GM18498 (cell line): ENCODE data around the gene DPP10.

Source experiments
- ATAC-seq: cut with Tn5 transposase; IDR thresholded peaks from one replicate; pipeline ENCODE4 v1.9.1; 2021; ENCODE audit warnings: mild to moderate bottlenecking, moderate library complexity; ENCODE audit not compliant: unreplicated experiment

Gene DPP10

DNA sequence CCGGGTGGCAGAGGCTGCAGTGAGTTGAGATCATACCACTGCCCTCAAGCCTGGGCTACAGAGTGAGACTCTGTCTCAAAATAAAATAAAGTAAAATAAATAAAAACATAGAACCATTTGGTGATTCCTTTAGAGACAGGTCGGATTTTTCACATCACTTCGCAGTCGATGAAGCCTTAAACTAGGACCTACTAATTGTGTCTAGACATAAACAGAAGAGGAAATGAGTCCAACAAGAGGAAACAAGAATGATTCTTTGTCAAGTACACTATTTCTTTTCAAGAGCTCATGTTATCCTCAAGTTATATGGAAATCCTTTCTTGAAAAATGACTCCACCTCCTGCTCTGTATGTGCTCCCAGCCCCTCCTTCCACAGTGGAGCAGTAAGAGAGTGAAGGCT lies 758.9 kb downstream of the DPP10 start:
- no peak for ATAC-seq

DNA sequence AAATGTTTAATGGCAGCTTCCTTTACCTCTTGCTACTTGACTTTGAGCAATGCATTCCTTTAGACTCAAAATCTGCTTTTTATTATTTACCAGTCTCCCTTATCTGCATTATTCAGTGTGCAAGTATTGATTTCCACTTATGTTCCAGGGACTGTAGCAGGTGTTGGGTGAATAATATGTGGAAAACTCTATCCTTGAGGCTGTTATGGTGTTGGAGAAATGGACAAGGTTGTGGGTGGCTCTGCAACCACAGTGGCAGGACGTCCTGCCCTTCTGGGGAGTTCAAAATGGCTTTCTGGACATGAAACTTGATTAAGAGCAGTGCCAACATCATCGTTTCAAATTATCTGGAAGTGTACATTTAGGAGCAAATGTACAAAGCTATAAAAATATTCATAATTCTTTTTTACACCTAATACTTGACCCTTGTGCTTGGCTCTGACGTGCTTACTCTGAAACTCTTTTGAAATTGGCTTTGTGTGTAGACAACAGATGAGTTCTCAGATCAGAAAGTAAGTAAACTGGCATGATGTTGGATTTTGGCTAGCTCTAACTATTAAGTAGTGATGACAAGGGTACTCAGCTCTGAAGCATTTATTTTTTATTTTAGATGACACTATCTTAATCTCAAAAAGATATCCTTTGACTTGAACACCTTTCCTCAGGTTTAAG lies 766.2 kb downstream of the DPP10 start:
- ATAC-seq: no peak

DNA sequence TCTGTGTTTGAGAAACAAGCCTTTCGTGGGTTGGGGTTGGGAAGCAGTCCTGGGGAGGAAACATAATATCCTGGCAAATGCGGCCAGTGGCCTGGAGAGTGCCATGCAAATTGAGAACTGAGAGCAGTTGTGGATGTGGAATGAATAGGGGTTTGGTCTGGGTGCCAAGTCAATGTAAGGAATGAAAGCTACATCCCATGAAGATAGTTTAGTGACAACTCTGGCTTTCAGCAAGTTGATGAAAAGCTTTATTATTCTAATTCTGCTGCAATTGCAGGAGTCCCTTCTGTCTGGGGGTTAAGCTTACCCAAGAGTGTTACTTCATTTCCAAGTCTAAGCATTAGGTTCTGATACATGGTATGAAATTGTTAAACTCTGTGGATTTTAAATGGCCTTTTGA lies 771.6 kb downstream of the DPP10 start:
- ATAC-seq: no peak

DNA sequence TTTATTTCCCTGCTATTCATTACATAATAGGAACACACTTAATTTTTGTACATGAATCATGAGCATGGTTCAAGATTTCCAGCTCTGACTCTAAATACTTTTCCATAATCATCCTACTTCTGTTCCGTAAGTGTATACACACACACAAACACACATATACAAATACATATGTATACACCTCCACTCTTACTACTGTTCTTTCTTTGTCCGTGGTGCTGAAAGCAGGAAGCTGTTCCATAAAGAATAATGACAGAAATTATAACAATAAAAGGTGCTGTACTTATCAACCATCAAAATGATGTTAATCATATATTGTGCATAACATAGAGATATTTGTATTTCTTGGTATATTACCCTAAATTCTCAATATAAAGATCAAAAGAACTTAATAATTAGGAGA lies 776.9 kb downstream of the DPP10 start:
- ATAC-seq: no peak

DNA sequence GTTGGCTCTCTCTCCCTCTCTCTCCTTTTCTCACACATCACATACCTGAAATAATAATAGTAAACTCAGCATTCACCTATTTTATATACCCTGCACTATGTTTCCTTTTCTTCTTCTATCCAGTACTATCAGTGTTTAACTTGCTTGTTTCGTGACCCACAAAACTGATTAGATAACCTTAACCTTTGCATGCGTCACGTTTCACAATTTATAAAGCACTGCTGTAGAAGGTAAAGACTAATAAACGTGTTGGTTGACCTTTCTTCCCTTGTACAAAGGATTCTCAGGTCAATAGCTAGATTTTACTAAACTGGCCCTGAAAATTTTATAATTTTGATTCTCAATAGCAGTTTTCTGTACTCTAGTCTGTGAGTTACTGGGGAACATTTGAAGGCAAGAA lies 791.7 kb downstream of the DPP10 start:
- no peak for ATAC-seq

DNA sequence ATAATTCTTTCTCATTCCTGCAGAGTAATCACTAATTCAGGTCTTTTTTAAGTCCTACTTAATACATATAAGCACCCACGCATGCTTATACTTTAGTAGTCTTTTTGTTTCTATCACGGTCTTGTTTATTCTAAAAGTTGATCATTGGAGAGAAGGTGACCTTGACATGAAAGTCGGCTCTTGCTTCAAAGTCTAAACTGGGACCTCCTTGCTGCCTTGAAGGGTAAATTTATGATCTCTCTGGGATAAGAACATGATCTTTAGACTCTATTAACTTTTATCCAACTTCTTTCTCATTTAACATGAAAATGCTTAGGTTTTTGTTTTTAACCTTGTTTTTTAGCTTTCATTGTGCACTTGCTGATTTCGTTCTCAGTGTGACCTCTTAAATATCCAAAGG lies 792.3 kb downstream of the DPP10 start:
- no peak for ATAC-seq

DNA sequence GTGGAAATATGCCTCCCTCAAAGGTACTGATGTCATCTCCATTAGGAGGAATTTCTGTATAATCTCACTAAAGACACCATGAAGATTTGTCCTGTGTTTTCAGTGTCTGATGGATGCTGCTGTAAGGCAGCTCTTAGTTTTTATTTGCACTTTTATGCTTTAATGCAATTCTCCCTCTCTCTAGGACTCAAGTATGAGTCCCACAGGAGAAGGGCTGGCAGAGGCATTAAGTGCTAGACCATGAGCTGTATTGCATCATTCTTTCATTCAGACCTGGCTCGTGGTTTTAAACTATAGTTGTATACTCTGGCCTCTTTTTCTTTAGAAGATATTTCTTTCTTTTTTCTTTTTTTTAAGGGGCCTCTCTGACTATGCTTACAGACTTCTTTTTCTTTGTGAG lies 805.6 kb downstream of the DPP10 start:
- no peak for ATAC-seq

DNA sequence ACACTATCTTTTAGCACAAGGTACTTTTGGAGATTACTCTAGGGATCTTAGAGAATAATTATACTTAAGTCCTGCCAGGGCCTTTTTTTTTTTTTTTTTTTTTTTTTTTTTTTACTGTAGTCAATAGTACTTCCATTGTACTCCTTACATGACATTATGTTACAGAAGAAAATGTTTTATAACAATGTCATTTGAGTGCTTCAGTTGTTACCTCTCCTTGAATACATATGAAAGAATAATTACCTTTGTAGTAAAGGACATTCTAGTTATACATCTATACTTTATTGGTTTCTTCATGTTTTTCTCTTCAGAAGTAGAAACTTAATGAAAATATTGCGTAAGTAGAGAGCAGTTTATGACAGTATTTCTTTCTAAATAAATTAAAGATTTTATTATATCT lies 834.9 kb downstream of the DPP10 start:
- ATAC-seq: no peak

DNA sequence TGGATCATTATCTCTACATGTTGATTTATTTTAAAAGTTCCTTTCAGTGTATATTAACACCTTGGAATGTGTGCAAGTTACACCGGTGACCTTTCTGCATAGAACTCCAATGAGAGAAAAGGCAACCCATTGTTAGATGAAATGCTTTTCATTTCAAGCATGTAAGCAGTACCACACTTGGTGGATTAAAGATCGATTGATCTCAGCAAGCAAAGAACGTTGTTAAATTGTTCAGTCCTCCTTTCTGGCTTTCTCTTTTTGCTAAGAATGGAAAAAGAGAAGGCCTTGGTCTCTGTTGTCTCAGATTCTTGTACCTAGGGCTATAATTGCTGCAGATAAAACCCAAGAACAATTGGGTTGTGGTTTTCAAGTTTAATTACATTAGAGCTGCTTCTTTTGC lies 843.0 kb downstream of the DPP10 start:
- no peak for ATAC-seq

DNA sequence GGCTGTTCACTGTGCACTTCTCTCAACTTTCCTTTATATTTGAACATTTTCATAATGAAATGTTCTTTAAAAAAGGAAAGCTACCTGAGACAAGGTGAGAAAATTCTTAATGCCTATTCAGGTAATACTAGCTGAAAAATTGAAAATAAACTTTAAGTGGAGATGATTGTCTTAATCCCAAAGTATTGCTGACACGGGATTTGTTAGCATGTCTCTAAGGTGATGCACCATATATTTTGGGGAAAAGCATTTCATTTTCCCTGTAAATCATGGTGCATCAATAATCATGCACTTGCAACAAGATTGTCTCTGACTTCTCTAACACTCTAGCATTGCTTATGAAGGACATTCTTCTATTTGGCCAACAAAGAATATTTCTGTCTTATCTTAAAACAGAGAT lies 848.0 kb downstream of the DPP10 start:
- ATAC-seq: no peak

DNA sequence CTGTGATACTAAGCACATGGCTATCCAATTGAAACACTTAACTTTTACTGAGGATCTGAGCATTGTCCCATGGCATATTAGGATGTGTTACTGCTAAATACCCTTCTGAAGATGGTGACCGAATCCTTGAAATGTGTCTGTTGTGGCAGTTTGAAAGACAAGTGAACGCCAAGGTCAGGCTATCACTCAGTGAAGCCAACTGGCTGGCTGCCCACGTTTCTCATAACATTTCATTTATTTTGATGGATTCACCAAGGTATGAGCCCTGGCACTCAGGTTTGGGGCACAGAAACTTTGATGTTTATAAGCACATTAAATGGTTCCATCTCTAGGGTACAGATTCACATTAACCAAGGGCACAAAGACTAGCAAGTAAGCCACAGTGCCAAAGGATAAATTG lies 850.3 kb downstream of the DPP10 start:
- no peak for ATAC-seq

DNA sequence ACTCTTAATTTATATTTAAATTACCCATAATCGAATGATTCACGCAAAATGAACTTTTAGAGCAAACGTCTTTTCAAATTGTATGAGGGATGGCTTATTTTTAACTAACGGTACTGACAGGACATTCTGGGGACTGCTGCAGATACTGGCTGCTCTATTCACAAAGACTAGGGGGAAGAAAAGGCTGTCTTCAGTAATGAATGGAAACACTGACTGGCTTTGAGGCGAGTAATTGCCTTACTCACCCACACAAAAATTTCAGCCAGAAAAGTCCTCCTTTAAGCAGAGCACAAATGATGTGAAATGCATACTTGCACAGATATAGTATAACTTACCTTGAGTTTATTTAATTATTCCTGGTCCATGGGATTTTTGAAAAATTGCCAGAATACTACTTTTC lies 852.6 kb downstream of the DPP10 start:
- no peak for ATAC-seq

DNA sequence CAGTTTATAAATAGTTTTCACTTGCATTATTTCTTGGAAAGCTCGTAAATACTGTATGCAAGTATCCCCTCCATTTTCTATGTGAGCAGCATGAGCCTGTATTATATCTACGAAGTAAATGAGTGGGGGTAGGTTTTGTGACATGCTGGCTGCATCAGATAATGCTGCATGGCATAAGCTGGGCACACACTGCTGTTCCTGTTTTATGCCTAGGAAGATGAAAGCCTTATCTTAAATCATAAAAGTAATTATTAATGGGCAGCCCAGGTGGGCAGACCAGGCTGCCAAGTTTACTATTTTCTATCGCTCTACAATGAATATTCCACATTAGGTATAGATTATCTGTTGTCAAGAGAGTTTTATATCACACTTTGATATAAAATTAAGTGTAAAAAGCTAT lies 854.6 kb downstream of the DPP10 start:
- ATAC-seq: no peak

DNA sequence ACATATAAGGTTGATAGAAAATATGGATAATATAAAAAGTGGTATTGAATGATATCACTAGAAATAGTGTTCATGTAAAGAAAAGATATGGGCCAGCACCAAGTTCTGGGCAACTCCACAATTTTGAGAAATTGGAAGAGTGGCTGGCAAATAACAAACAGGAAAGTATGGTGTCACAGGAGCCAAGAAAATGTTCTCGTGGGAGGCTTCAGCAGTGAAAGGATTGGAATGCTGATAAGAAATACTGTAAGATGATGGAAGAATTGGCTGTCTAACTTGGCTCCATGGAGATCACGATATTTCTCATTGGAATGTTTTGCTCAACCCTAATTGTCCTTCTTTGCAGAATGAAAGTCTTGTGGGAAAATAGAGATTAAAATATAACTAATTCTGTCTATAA lies 856.8 kb downstream of the DPP10 start:
- no peak for ATAC-seq

DNA sequence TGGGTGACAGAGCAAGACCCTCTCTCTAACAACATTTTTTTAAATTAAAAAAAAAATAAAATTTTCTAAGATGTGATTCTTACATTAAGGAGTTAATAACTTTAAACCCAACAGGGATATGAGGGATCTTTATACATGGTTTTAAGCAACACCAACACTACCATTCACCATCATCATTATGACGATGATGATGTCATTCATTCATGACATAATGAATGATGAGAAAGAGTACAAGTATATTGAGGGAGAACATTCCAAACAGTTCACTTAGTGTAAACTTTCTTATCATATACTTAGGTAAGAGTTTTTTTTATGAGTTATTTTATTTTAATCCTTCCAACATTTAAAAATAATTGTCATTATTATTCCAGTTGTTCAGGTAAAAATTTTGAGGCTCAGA lies 863.3 kb downstream of the DPP10 start:
- ATAC-seq: no peak

DNA sequence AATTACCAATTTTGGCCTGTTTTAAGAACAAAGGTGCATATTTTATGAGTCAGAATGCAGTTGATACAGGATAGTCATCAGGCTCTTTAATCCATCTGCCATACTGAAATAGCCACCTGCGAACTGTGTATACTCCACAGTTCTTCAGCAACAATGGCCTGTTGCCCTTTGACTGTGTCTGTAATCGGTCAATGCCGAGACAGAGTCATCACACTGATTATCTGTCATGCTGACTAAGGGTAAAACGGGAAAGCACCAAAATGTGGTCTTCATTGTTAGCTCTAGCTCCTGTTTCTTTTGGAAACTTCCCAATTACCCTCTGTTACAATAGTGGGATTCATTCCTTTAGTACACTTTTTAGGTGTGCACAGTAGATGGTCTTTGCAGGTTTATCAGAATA lies 871.7 kb downstream of the DPP10 start:
- ATAC-seq: no peak

DNA sequence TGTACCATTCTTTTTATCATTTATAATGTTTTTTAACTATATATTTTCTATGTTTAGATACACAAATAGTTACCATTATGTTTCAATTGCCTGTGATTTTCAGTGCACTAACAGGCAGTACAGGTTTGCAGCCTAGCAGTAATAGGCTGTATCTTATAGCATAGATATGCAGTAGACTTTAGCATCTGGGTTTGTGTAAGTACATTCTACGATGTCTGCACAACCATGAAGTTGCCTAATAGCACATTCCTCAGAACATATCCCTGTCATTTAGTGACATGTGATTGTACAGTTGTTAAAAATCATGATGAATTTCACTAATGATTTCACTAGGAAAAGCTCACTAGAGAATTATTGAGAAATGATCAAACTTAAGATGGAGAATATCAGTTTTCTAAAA lies 884.6 kb downstream of the DPP10 start:
- no peak for ATAC-seq

DNA sequence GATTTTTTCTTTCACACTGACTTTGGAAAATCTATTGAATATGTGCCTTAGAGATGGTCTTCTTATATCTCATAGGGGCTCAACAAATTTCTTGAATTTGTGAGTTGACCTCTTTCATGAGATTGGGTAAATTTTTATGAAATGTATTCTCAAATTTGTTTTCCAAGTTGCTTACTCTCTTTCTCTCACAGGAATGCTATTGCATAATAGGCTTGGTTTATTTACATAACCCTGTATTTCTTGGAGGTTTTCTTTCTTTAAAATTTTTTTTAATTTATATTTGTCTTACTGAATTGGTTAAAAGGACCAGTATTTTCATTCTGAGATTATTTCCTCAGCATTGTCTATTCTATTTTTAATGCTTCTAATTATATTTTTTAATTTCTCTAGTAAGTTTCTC lies 917.1 kb downstream of the DPP10 start:
- ATAC-seq: no peak

DNA sequence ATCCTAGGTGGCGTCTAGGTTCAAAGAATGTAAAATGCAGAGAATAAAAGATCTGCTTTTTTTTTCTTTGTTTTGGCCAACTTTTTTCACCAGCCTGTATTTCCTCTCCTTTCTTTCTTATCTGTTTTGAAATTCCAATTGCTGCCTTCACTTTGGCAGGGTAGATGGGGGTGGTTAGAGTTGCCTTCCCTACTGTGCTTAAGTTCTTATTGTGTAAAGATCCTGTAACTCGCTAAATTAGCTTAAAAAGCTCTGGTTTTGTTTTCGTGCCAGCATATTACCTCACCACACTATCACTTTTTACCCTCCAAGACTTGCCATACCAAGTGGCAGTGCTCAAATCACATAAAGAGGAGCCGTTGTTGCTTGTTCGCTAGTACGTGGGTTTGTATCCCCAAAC lies 921.7 kb downstream of the DPP10 start:
- ATAC-seq: no peak

DNA sequence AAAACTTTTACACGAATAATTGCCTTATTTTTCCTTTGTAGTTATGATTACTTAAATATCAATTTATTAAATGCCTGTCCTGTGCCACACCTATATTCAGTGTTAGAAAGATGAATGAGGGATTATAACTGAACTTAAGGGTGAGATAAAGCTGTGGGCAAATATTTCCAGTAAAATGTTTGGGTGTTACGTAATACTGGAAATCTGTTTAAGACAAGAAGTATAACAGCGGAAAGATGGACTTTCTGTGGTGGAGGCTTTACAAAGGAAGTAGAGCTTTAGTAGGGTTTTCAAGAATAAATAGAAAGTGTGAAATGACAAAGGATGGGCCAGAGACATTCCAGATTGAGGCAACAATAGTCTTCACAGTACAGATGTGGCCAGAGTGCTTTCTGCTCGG lies 927.0 kb downstream of the DPP10 start:
- no peak for ATAC-seq

DNA sequence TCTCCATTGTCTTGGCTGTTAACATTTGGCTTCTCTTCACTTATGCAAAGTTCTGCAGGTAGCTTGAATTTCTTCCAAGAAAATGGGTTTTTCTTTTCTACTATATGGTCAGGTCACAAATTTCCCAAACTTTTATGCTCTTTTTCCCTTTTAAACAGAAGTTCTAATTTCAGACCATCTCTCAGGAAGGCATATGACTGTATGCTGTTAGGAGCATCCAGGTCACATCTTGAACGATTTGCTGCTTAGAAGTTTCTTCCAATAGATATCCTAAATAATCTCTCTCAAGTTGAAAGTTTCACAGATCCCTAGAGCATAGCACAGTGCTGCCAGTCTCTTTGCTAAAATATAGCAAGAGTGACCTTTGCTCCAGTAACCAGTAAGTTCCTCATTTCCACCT lies 932.5 kb downstream of the DPP10 start:
- ATAC-seq: no peak

DNA sequence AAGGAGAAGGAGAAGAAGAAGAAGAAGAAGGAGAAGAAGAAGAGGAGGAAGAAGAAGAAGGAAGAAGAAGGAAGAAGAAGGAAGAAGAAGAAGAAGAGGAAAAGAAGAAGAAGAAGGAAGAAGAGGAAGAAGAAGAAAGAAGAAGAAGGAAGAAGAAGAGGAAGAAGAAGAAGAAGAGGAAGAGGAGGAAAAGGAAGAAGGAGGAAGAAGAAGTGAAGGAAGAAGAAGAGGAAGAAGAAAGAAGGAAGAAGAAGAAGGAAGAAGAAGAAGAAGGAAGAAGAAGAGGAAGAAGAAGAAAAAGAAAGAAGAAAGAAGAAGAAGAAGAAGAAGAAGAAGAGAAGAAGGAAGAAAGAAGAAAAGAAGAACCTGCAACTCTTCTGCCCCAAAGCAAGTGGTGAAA lies 942.0 kb downstream of the DPP10 start:
- no peak for ATAC-seq

DNA sequence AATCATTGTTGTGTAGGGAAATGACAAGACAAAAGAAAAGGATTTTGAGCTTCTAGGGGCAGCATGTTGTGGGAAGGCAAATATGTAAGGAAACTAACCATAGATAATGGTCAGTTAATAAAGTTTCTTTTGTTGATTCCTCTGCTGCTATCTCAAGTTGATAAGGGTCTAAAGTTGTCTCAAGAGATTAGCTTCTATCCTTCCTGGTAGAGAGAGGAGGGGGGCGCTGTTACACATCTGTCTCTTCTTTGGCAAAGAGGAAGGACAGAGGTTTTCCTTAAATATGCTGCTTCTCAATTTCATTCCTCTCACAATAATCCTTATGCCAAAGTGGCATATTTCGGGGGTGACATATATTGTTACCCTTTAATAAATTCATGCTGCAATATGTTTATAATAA lies 944.0 kb downstream of the DPP10 start:
- no peak for ATAC-seq

DNA sequence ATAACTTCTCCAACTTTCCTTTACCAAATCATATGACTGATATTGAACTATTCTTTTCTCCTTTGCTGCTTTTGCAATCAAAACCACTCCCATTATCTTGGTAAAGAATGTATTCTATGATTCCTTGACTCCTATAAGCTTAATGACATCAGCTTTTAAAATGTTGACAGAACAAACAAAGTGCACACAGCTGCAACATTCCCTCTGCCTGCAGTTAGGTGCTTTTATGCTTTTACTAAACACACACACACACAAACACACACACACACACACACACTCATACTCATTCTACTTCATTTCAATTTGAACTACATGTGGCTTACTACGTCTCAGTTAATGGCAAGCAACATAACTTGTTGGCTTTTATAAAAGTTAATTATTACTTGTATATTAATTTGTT lies 946.6 kb downstream of the DPP10 start:
- no peak for ATAC-seq
